NCI-H1092 treated with DMSO at 0.1 percent for 48 hours (cell line): Measurements from ENCODE around the gene PLCD1.
"Not testable (repeated sequence)": the region's sequence is repeated elsewhere in the genome, so short reads cannot be mapped to it uniquely, and the experiment has no call there.

Experiments
- DNase-seq: peaks from one replicate; lab custom pipeline; 2025; lab: John Stamatoyannopoulos, UW

Gene PLCD1

DNA sequence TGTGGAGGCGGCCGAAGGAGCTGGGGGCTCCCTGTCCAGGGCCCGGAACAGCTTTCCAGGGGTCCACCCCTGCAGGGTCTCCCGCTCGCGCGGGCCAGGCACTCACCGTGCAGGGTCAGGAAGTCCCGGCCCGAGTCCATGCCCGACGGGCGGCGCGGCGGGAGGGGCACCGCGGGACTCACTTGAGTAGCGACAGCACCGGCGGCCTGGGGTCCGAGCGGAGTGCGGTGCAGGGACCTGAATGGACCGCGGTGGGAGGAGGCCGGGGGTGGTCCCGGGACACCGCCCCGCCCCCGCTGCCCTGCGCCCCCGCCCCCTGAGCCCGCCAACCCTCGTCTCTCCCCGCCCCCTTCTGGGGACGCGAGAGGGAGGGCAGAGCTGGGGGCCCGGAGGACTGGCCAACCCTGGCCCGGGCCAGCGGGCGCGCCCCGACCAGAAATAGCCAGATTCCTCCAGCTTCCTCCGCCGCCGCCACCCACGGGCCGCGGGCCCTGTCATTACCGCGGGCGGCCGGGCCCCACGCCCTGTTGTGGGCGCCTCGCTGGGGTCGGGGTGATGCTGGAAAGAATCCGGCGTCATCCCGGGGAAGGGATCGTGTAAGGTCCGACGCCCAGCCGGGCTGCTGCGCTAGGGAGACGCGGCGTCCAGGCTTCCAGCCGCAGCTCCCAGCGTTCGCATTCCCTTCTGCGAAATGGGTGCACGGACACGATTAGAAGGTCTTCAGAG is at the start of gene PLCD1:
Gene PLCD1, minus strand, starts transcription at position 243 of the 726 bp plus-strand sequence. Its CDS starts 103 bp downstream, at position 140.
- DNase-seq, result no peak

- DNase-seq, result not testable (repeated sequence)
Measured at GRCh38 chr3:38077073-38077472, 47.6 kb upstream of the PLCD1 start.

- no peak for DNase-seq
Measured at GRCh38 chr3:38070013-38070412, 40.6 kb upstream of the PLCD1 start.

DNA sequence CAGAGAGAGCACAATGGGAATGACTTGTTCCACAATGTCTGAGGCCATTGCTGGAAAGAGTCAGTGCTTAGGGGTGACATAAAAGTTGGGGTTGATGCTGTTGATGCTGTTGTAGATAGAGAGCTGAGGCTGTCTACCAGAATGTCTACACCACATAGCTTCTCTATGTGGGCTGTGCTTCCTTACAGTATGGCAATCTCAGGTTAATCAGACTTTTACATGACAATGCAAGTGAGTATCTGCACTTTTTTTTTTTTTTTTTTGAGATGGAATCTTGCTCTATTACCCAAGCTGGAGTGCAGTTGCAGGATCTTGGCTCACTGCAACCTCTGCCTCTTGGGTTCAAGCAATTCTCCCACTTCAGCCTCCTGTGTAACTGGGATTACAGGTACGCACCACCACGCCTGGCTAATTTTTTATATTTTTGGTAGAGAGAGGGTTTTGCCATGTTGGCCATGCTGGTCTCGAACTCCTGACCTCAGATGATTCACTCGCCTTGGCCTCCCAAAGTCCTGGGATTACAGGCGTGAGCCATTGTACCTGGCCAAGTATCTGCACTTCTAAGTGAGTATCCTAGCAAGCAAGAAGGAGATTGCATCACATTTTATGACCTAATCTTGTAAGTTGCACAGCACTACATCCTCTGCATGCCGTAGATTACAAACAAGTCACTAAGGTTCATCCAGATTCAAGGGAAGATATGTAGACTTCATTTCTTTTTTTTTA is 38.2 kb upstream of the PLCD1 start:
- no peak for DNase-seq

- not testable (repeated sequence) for DNase-seq
Measured at GRCh38 chr3:38064453-38064852, 35.0 kb upstream of the PLCD1 start.

DNA sequence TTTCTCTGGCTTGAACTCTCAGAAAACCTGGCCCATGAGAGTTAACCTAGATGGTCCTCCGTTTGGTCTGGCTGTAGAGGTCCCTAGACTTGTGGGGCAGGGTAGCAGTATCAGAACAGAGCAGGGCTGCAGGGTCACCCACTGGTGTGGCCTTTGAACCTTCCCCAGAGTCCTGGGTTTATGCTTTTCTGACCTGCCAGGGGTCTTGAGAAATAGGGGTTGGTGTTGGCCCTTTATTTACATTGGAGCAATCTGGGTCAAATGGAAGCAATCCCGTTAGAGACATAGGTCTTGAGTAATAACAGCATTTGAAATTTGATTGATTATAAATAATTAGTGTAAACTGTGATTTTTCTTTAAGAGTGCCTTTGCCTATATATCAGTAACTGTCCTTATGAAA is 33.4 kb upstream of the PLCD1 start:
- DNase-seq, result no peak

GRCh38 chr3:38059591-38059990 is 30.1 kb upstream of the PLCD1 start:
- DNase-seq, result no peak

DNA sequence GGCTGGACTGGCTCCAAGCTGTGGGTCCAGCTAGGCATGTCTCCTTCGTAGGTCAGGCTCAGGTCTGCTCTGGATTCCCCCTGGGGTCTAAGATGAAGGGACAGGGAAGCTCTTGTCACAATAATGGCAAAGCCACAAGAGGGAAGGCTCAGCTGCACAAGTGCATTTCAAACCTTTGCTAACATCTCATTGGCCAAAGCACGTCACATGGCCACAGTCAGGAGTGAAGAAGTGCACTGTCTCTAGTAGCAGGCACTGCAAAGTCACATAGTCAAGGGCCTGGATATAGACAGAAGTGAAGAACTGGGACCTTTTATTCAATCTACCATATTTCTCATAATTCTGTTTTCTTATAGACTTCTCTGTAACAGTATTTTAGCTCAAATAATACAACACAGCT is 29.7 kb upstream of the PLCD1 start:
- DNase-seq, result no peak

DNA sequence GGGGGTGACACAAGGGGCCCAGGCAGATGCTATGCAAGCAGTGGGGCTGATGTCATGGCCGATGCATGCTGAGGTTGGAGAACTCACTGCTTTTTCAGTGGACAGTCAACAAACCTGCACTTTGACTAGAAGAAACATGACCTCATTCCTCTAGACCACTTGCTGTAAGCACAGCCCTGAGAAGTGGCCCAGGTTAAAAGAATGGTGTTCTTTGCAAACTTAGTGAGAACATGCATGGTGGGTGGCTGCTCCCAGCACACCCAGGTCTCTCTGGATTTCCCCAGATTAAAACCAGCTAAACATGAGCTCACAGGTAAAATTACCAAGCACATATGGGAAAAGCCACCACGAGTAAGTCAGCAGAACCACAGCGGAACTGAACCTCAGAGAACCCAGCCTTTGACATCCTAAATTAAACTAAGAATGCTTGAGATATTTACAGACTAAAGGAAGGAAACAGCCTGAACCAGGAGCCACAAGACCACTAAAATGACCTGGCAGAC is 25.1 kb upstream of the PLCD1 start:
- DNase-seq, result no peak

- not testable (repeated sequence) for DNase-seq
Measured at GRCh38 chr3:38053813-38054498, 24.5 kb upstream of the PLCD1 start.

GRCh38 chr3:38053286-38053685 is 23.8 kb upstream of the PLCD1 start:
- not testable (repeated sequence) for DNase-seq

DNA sequence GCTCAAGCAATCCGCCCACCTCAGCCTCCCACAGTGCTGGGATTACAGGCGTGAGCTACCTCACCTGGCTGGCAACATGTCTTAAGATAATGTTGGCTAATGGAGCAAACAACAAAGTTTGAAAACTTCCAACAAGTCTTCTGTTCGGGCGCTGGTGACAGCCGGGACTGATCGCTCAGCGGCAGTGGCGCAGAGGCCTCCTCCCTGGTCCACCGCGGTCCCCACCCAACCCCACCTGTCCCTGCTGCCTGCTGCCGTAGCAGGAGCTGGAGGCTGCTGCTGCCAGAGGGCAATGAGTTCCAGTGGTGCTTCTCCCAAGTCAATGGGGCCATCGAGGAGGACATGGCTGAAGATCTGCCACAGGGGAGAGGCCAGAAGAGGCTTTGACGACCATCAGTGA is 21.7 kb upstream of the PLCD1 start:
- DNase-seq, result no peak

- DNase-seq, result no peak
Measured at GRCh38 chr3:38049358-38050126, 20.1 kb upstream of the PLCD1 start.

- DNase-seq, result no peak
Measured at GRCh38 chr3:38047896-38048295, 18.5 kb upstream of the PLCD1 start.

- no peak for DNase-seq
Measured at GRCh38 chr3:38046821-38047220, 17.4 kb upstream of the PLCD1 start.

GRCh38 chr3:38046027-38046426 is 16.6 kb upstream of the PLCD1 start:
- no peak for DNase-seq

DNA sequence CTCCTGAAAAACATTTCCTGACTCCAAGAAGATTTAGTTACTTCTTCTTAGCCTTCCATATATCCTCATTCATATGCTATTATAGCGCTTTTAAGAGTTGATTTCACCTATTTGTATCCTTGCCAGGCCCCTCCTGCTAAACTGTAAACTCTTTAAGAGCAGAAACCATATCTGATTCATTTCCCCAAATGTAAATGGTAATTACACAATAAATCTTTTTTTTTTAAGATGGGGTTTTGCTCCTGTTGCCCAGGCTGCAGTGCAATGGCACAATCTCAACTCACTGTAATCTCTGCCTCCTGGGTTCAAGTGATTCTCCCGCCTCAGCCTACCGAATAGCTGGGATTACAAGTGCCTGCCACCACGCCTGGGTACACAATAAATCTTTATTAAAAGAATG is 14.0 kb upstream of the PLCD1 start:
- no peak for DNase-seq

DNA sequence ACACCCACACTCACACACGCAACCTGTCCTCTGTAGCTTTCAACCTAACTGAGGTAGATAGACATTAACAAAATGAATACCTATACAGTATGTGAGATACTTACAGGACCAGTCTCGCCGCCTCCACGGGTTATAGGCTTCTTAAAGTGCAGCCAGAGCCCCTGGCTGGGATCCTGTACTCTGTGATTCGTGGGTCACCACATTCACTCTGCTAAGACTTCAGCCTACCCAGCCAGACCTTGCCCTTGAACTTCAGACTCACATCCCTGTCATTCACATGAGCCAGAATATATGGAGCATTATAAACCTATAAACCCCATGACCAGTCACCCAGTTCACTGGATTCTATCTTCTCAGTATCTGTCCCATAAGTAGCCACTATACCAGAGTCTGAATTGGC is 11.0 kb upstream of the PLCD1 start:
- no peak for DNase-seq

DNA sequence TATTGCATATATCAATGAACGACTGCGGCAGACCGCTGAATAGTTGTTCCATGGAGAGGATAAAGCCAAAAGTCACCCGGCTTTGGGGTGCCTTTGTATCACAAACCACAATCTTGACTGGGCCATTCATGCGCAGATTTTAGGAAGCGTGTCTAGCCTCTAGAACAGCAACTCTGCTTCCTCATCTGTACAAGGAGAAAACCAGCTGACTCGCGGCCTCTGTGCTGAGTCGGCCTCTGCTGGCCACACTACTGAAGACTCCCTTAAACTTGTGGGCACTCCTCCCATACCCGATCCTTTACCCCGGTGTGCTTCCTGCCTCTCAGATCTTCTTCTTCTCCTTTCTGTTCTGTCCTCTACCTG is 10.4 kb upstream of the PLCD1 start:
- DNase-seq, result no peak

GRCh38 chr3:38039101-38039898 is 9.9 kb upstream of the PLCD1 start, which contains the start of gene DLEC1:
Gene DLEC1 (plus strand): TSS chr3:38039208. CDS start chr3:38039226, 18 bp downstream.
- no peak for DNase-seq

DNA sequence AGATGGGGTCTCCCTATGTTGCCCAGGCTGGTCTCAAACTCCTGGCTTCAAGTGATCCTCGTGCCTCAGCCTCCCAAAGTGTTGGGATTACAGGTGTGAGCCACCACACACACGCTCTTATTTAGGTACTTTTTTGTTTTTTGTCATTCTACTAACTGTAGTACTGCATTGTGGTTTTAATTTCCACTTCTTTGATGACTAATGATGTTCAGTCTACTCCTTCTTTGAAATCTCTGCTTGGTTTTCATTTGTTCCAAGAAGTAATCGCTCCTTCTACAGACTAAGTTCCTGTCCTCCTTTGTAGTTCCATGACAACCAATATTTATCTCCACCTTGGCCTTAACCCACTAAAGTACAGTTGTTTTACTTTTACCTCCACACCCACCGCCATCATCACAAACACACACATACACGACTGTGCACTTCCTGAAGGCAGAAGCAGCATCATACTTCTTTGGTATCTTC is 9.0 kb upstream of the PLCD1 start:
- DNase-seq, result no peak
